Stomach (tissue), 4 donors: Measurements from ENCODE around the gene MS4A2.
"Not testable (repeated sequence)": the region's sequence is repeated elsewhere in the genome, so short reads cannot be mapped to it uniquely, and the experiment has no call there.

ENCODE experiments used
- CTCF ChIP-seq, 7 experiments: fragments of 450-650 bp in 4 of 7; fragments of 200-600 bp in 3 of 7; sonication (generic) in 3 of 7; IDR thresholded peaks; one replicate each; pipeline ENCODE4 v1.5.1; 2016 to 2019; ENCODE audit warnings: antibody characterized with exemption in 7 of 7, control low read depth in 2 of 7, mild to moderate bottlenecking in 1 of 7
- POLR2A ChIP-seq, 4 donors: fragments of 450-650 bp; IDR thresholded peaks; one replicate each; pipeline ENCODE4 v1.6.1; 2016; ENCODE audit warnings: antibody characterized with exemption in 4 of 4, control low read depth in 2 of 4, mild to moderate bottlenecking in 1 of 4, moderate library complexity in 1 of 4
- POLR2AphosphoS5 ChIP-seq, 3 donors: sonication (generic); formaldehyde crosslinking; IDR thresholded peaks; one replicate each; pipeline ENCODE4 v1.6.1; 2016; ENCODE audit warnings: antibody characterized with exemption in 3 of 3

- not testable (repeated sequence) for TF ChIP-seq POLR2A, CTCF, POLR2AphosphoS5 (IDR thresholded peaks at IDR 0.05)
Observed at GRCh38 chr11:60101368-60101767, 12.9 kb downstream of the MS4A2 start.
